Smooth muscle cell (in vitro differentiated cells): ENCODE measurements around the gene ADAMTSL3. TPM values are rescaled to one million over a fixed set of nuclear protein-coding genes. Genes with fewer than 3 reads are reported as not detected.

Experiments used
- DNase-seq: peaks from one replicate; lab custom pipeline; 2025; ENCODE audit not compliant: unreplicated experiment; lab: John Stamatoyannopoulos, UW
- H2AFZ ChIP-seq: fragments of 200-600 bp; sonication (generic); 2 replicates; pipeline ENCODE4 v1.6.0; 2016; ENCODE audit warnings: antibody characterized with exemption, low read depth, mild to moderate bottlenecking
- H3F3A ChIP-seq: fragments of 200-600 bp; sonication (generic); 2 replicates; pipeline ENCODE4 v1.6.0; 2017; ENCODE audit warnings: antibody characterized with exemption, low read depth
- H3K27ac ChIP-seq: fragments of 200-600 bp; sonication (generic); 2 replicates; pipeline ENCODE4 v1.5.1; 2016; ENCODE audit warnings: low read depth, mild to moderate bottlenecking
- H3K27me3 ChIP-seq: fragments of 200-600 bp; sonication (generic); 2 replicates; pipeline ENCODE4 v1.6.1; 2016; ENCODE audit warnings: low read depth, mild to moderate bottlenecking
- H3K36me3 ChIP-seq: fragments of 200-600 bp; sonication (generic); 2 replicates; pipeline ENCODE4 v1.5.1; 2016; ENCODE audit warnings: low read depth
- H3K4me1 ChIP-seq: fragments of 200-600 bp; sonication (generic); 2 replicates; pipeline ENCODE4 v1.5.1; 2016; ENCODE audit warnings: low read depth
- H3K4me2 ChIP-seq: fragments of 200-600 bp; sonication (generic); 2 replicates; pipeline ENCODE4 v1.6.0; 2016; ENCODE audit warnings: mild to moderate bottlenecking
- H3K4me3 ChIP-seq: fragments of 200-600 bp; sonication (generic); 2 replicates; pipeline ENCODE4 v1.5.1; 2016; ENCODE audit warnings: mild to moderate bottlenecking
- H3K79me2 ChIP-seq: fragments of 200-600 bp; sonication (generic); 2 replicates; pipeline ENCODE4 v1.6.0; 2016; ENCODE audit warnings: low read depth, mild to moderate bottlenecking
- H3K9ac ChIP-seq: fragments of 200-600 bp; sonication (generic); 2 replicates; pipeline ENCODE4 v1.6.0; 2016; ENCODE audit warnings: low read depth
- H3K9me3 ChIP-seq: fragments of 200-600 bp; sonication (generic); replicated peaks from 2 replicates; pipeline ENCODE4 v1.5.1; 2016; ENCODE audit warnings: low read depth
- H4K20me1 ChIP-seq: fragments of 200-600 bp; sonication (generic); 2 replicates; pipeline ENCODE4 v1.6.0; 2016; ENCODE audit warnings: low read depth
- CTCF ChIP-seq: fragments of 200-600 bp; sonication (generic); IDR thresholded peaks from 2 replicates; pipeline ENCODE4 v1.5.1; 2017; ENCODE audit warnings: borderline replicate concordance, mild to moderate bottlenecking, antibody characterized with exemption; ENCODE audit not compliant: insufficient read depth, poor library complexity, severe bottlenecking
- WGBS: methylation state at CpG from one replicate; pipeline ENCODE4 v1.1.7; 2016; ENCODE audit warnings: low lambda C conversion rate; 5-methylcytosine and 5-hydroxymethylcytosine counted together
- polyA plus RNA-seq: library from polyadenylated mRNA; unstranded; fragments of >200 nt; fragmentation: Nextera tagmentation; extraction: Ambion mirVana; gene quantifications from 2 replicates; pipeline ENCODE4 v1.2.1, GENCODE V29; 2016
- total RNA-seq: library from RNA; depleted of rRNA; stranded (reverse); fragments of >200 nt; gene quantifications from 2 replicates; pipeline ENCODE4 v1.2.3, GENCODE V29; 2014

The ADAMTSL3 gene
- total and polyA plus RNA-seq, 2 experiments from 2014 or later = 0.17 to 0.22 TPM

- 94% methylated on average over 12 of the region's 12 CpGs for WGBS
- no peak overlapping the region for H3K9ac ChIP-seq
Observed at GRCh38 chr15:83970295-83970890, 316.5 kb downstream of the ADAMTSL3 start.

DNA sequence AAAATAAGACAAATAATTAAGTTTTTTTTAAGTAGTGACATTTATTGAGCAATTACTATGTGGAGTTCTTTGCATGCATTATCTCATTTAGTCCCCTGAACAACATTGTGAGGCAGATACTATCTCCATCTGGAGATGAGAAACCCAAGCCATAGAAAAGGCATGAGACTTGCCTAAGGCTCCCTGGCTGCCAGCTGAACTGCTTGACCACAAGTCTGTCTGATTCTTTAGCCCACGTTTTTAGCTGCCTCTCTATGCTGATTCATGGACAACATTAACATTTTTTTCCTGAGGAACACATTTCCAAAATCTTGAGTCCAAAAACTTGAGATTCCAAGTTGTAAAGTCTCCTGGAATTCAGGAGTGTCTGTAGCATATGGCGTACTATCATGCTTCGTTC is 318.1 kb downstream of the ADAMTSL3 start:
- 60% methylated on average over 3 of the region's 3 CpGs for WGBS
- H3K9ac ChIP-seq = no peak overlapping the region
- no peak overlapping the region for H3K4me2 ChIP-seq
- no peak overlapping the region for H2AFZ ChIP-seq
- no peaks in the 10 kb centered on the region for H3F3A ChIP-seq
- H3K27me3 ChIP-seq = no peaks in the 10 kb centered on the region
- DNase-seq = no peak
- H3K27ac ChIP-seq = no peak overlapping the region
- H3K4me3 ChIP-seq = no peak overlapping the region
- no peak for TF ChIP-seq CTCF
- H3K9me3 ChIP-seq = no peaks in the 10 kb centered on the region
- H3K36me3 ChIP-seq = no peaks in the 10 kb centered on the region
- no peaks in the 10 kb centered on the region for H3K79me2 ChIP-seq
- no peaks in the 10 kb centered on the region for H4K20me1 ChIP-seq
- H3K4me1 ChIP-seq = no peaks in the 10 kb centered on the region

More at GRCh38 chr15:83970295-83970890, 316.5 kb downstream of the ADAMTSL3 start:
- no peaks in the 10 kb centered on the region for H3K4me1 ChIP-seq
- H3K4me3 ChIP-seq = no peak overlapping the region
- no peak for DNase-seq
- H3K9me3 ChIP-seq = no peaks in the 10 kb centered on the region
- H2AFZ ChIP-seq = no peak overlapping the region
- no peaks in the 10 kb centered on the region for H3F3A ChIP-seq
- H4K20me1 ChIP-seq = no peaks in the 10 kb centered on the region
- H3K4me2 ChIP-seq = no peak overlapping the region
- TF ChIP-seq CTCF = no peak
- H3K36me3 ChIP-seq = no peaks in the 10 kb centered on the region
- no peaks in the 10 kb centered on the region for H3K27me3 ChIP-seq
- H3K27ac ChIP-seq = no peak overlapping the region
- H3K79me2 ChIP-seq = no peaks in the 10 kb centered on the region

GRCh38 chr15:83973816-83974215 is 319.9 kb downstream of the ADAMTSL3 start:
- H3K4me2 ChIP-seq = no peak overlapping the region
- no peaks in the 10 kb centered on the region for H4K20me1 ChIP-seq
- 78% methylated on average over 3 of the region's 3 CpGs for WGBS
- no peaks in the 10 kb centered on the region for H3K36me3 ChIP-seq
- H3K79me2 ChIP-seq = no peaks in the 10 kb centered on the region
- no peaks in the 10 kb centered on the region for H3F3A ChIP-seq
- no peaks in the 10 kb centered on the region for H3K27me3 ChIP-seq
- no peak overlapping the region for H3K4me3 ChIP-seq
- peak; percentile 29 for TF ChIP-seq CTCF
- no peak overlapping the region for H3K9ac ChIP-seq
- no peaks in the 10 kb centered on the region for H3K4me1 ChIP-seq
- DNase-seq = no peak
- H3K27ac ChIP-seq = no peak overlapping the region
- H3K9me3 ChIP-seq = no peaks in the 10 kb centered on the region
- H2AFZ ChIP-seq = no peak overlapping the region

GRCh38 chr15:83977992-83978391 is 324.1 kb downstream of the ADAMTSL3 start:
- H3F3A ChIP-seq = no peaks in the 10 kb centered on the region
- H3K4me2 ChIP-seq = no peak overlapping the region
- DNase-seq = no peak
- no peak overlapping the region for H2AFZ ChIP-seq
- H3K4me3 ChIP-seq = no peak overlapping the region
- H3K27me3 ChIP-seq = no peaks in the 10 kb centered on the region
- no peaks in the 10 kb centered on the region for H3K79me2 ChIP-seq
- no peaks in the 10 kb centered on the region for H3K36me3 ChIP-seq
- H4K20me1 ChIP-seq = no peaks in the 10 kb centered on the region
- no peaks in the 10 kb centered on the region for H3K9me3 ChIP-seq
- H3K9ac ChIP-seq = no peak overlapping the region
- H3K27ac ChIP-seq = no peak overlapping the region
- no peak for TF ChIP-seq CTCF
- no peaks in the 10 kb centered on the region for H3K4me1 ChIP-seq
